Measurements from ENCODE around the gene SPATA13. TPM values are rescaled to one million over a fixed set of nuclear protein-coding genes. Genes with fewer than 3 reads are reported as not detected.

Gene SPATA13
- total RNA-seq, 4 donors from 2014 or later = 8.1 to 17.0 (median 10.7) TPM

GRCh38 chr13:24142886-24143285 is 17.6 kb upstream of the SPATA13 start:
- TF ChIP-seq CTCF (IDR thresholded peaks at IDR 0.05; ENCODE audit: low read depth) = no peak

GRCh38 chr13:24145240-24145639 is 15.3 kb upstream of the SPATA13 start:
- no peak for TF ChIP-seq CTCF (IDR thresholded peaks at IDR 0.05; ENCODE audit: low read depth)

- no peak for TF ChIP-seq CTCF (IDR thresholded peaks at IDR 0.05; ENCODE audit: low read depth)
Observed at GRCh38 chr13:24145674-24146073, 14.8 kb upstream of the SPATA13 start.

- no peak for TF ChIP-seq CTCF (IDR thresholded peaks at IDR 0.05; ENCODE audit: low read depth)
Observed at GRCh38 chr13:24146961-24147569, 13.5 kb upstream of the SPATA13 start.

- TF ChIP-seq CTCF (IDR thresholded peaks at IDR 0.05; ENCODE audit: low read depth) = no peak
Observed at GRCh38 chr13:24147570-24147963, 13.0 kb upstream of the SPATA13 start.

- TF ChIP-seq CTCF (IDR thresholded peaks at IDR 0.05; ENCODE audit: low read depth) = no peak
Observed at GRCh38 chr13:24148414-24149235, 11.9 kb upstream of the SPATA13 start.

GRCh38 chr13:24149246-24150032 is 11.1 kb upstream of the SPATA13 start:
- no peak for TF ChIP-seq CTCF (IDR thresholded peaks at IDR 0.05; ENCODE audit: low read depth)
